MCF 10A (cell line): ENCODE results near the gene LINGO3. TPM values are rescaled to one million over a fixed set of nuclear protein-coding genes. Genes with fewer than 3 reads are reported as not detected.

ENCODE experiments used
- BruUV-seq: library from RNA; stranded (reverse); fragments of 400-500 nt; replicated peaks from 2 replicates; lab custom pipeline; 2021; lab: Mats Ljungman, UMichigan
- CTCF ChIA-PET: fragments of 300-600 bp; sonication (Branson Sonifier 250); formaldehyde crosslinking; extraction: SDS; loops from one replicate; lab custom pipeline; 2021; ENCODE audit warnings: antibody characterized with exemption, inconsistent platforms; lab: Yijun Ruan, JAX
- POLR2A ChIA-PET: fragments of 300-600, 350-650 bp; sonication (Branson Sonifier 250); formaldehyde crosslinking; extraction: SDS; loops from one replicate; lab custom pipeline; 2020; ENCODE audit warnings: antibody characterized with exemption, inconsistent platforms; lab: Yijun Ruan, JAX
- DNase-seq: peaks from one replicate; pipeline ENCODE4 v3.0.0-alpha.2; 2018; ENCODE audit not compliant: unreplicated experiment
- H3K27ac Mint-ChIP-seq: one replicate; pipeline ENCODE4 v1.8.0; 2022; ENCODE audit warnings: mild to moderate bottlenecking, low read depth, mixed read lengths; ENCODE audit not compliant: unreplicated experiment
- H3K27me3 Mint-ChIP-seq: one replicate; pipeline ENCODE4 v1.8.0; 2022; ENCODE audit warnings: mixed read lengths; ENCODE audit not compliant: insufficient read depth, unreplicated experiment
- H3K36me3 Mint-ChIP-seq: one replicate; pipeline ENCODE4 v1.8.0; 2022; ENCODE audit warnings: mild to moderate bottlenecking, moderate library complexity, mixed read lengths; ENCODE audit not compliant: insufficient read depth, unreplicated experiment
- H3K4me1 Mint-ChIP-seq: one replicate; pipeline ENCODE4 v1.8.0; 2022; ENCODE audit warnings: mixed read lengths; ENCODE audit not compliant: insufficient read depth, unreplicated experiment
- H3K4me3 Mint-ChIP-seq: one replicate; pipeline ENCODE4 v1.8.0; 2022; ENCODE audit warnings: mild to moderate bottlenecking, moderate library complexity, mixed read lengths; ENCODE audit not compliant: unreplicated experiment
- H3K9me3 Mint-ChIP-seq: one replicate; pipeline ENCODE4 v1.8.0; 2022; ENCODE audit warnings: mixed read lengths; ENCODE audit not compliant: unreplicated experiment
- CTCF ChIP-seq: fragments of 200-600 bp; IDR thresholded peaks from one replicate; pipeline ENCODE4 v1.8.0; 2022; ENCODE audit warnings: antibody characterized with exemption, mild to moderate bottlenecking; ENCODE audit not compliant: unreplicated experiment
- intact Hi-C: fragments of 100-400 bp; cut with micrococcal nuclease; formaldehyde crosslinking; loops from 2 replicates; pipeline ENCODE4 v1.14.1; 2022
- total RNA-seq: library from RNA; stranded (reverse); gene quantifications from 2 replicates; pipeline ENCODE4 v1.2.3, GENCODE V29; 2022

LINGO3 gene
- total RNA-seq, 1 experiment from 2014 or later, result not detected

GRCh38 chr19:2288818-2289713, 18.9 kb downstream of the LINGO3 start:
- no peak for DNase-seq
- no peak for TF ChIP-seq CTCF
- POLR2A ChIA-PET, result no interaction called here
- Mint-ChIP-seq H3K9me3 (no peaks in the 10 kb centered on the region), H3K36me3 (no peaks in the 10 kb centered on the region), H3K4me3 (no peak overlapping the region), H3K27ac (no peak overlapping the region), H3K27me3 (peaks cover 29% of the 10 kb centered on the region), H3K4me1 (no peaks in the 10 kb centered on the region)
- BruUV-seq, result no TSS peak
- CTCF ChIA-PET, result interaction anchor here (0.6 to 1.2 kb wide), 3 partner anchors 49 to 141 kb away, joined by 3 to 4 read pairs (median 4); no protein-coding TSS in a partner anchor
- intact Hi-C loops, result no loop called here

- H3K36me3 Mint-ChIP-seq, result no peaks in the 10 kb centered on the region
- no peak for DNase-seq
- H3K4me3 Mint-ChIP-seq, result no peak overlapping the region
- no peak for TF ChIP-seq CTCF
- peaks cover 22% of the 10 kb centered on the region for H3K27me3 Mint-ChIP-seq
- BruUV-seq, result no TSS peak
- H3K4me1 Mint-ChIP-seq, result no peaks in the 10 kb centered on the region
- intact Hi-C loops, result no loop called here
- no peaks in the 10 kb centered on the region for H3K9me3 Mint-ChIP-seq
- POLR2A ChIA-PET, result interaction anchor here (0.8 to 1.3 kb wide), 2 partner anchors 9 to 139 kb away, joined by 3 read pairs; partner anchors contain the start of gene TIMM13
- H3K27ac Mint-ChIP-seq, result no peak overlapping the region
- CTCF ChIA-PET, result interaction anchor here (0.6 to 1.2 kb wide), 3 partner anchors 48 to 141 kb away, joined by 3 to 4 read pairs (median 4); no protein-coding TSS in a partner anchor
Measured at GRCh38 chr19:2288338-2288817, 19.6 kb downstream of the LINGO3 start.

DNA sequence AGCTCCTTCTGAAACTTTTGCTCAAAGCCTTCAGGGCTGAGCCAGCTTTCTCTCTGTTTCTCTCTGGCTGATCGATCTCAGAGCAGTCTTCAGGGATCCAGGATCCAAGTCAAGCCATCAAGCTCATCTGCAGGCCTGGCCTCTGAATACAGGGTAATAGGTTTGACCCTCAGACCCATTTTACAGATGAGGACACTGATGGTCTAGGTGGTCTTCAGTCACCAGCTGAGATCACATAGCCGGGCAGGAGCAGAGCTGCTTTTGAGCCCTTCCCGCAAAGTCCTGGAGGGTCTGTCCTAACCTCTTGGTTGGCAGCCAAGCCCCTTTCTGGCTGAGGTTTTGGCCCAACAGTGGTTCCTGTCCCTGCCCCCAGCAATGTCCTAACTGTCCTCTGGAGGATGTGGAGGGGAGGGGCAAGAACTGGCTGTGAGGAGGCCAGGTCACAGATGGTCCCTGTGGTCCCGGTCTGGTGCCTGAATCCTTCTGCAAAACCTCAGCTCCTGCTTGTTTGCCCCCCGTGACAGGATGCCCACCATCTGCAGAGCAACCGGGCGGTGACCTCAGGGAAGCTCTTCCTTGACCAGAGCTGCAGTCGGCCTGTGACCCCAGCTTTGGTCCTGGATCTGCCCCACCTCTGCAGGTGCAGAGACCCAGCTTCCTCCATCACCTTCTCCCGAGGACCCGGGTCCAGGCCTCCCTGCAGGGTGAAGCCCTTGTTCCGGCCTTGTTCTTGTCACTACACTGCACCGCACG, 20.2 kb downstream of the LINGO3 start:
- Mint-ChIP-seq H3K27me3 (peaks cover 20% of the 10 kb centered on the region), H3K36me3 (no peaks in the 10 kb centered on the region), H3K4me3 (no peak overlapping the region), H3K27ac (no peak overlapping the region), H3K9me3 (no peaks in the 10 kb centered on the region), H3K4me1 (no peaks in the 10 kb centered on the region)
- DNase-seq, result no peak
- TF ChIP-seq CTCF, result no peak
- intact Hi-C loops, result no loop called here
- no TSS peak for BruUV-seq
- POLR2A ChIA-PET, result interaction anchor here (0.8 to 1.4 kb wide), 3 partner anchors 8 to 140 kb away, joined by 3 to 4 read pairs (median 3); partner anchors contain the start of gene TIMM13
- CTCF ChIA-PET, result interaction anchor here (1.4 kb wide), 1 partner anchor 14 kb away, joined by 3 read pairs; no protein-coding TSS in a partner anchor
